HG02870 (cell line): ENCODE results near the gene PUSL1.

Source experiments
- ATAC-seq: cut with Tn5 transposase; IDR thresholded peaks from one replicate; pipeline ENCODE4 v1.9.1; 2021; ENCODE audit warnings: mild to moderate bottlenecking, moderate library complexity; ENCODE audit not compliant: unreplicated experiment

The PUSL1 gene

DNA sequence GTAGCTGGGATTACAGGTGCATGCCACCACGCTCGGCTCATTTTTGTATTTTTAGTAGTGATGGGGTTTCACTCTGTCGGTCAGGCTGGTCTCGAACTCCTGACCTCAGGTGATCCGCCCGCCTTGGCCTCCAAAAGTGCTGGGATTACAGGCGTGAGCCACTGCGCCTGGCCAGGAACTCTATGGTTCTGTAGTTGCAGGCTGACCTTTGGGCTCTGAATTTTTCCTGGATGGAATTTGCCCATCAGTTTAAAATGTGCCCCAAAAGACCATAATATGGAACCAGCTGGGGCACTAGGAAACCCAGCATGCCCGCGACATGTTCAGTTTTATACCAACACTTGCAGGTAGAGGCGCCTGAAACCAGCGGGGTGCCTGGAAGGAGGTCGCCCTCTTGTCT lies 29.8 kb upstream of the PUSL1 start:
- ATAC-seq, result no peak

DNA sequence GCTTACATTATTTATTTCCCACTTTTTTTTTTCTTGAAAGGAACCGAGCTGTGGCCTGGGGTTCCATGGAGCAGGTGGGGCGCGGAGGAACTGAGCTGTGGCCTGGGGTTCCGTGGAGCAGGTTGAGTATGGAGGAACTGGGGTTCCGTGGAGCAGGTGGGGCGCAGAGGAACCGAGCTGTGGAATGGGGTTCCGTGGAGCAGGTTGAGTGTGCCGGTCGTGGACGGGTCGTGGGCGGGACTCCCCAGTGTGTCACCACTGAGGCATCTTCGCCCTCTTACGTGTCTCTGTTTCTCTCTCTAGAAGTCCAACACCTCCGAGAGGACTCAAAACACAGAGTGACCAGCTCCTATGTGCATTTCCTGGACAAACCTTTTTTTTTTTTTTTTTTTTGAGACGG lies 29.4 kb upstream of the PUSL1 start:
- no peak for ATAC-seq

DNA sequence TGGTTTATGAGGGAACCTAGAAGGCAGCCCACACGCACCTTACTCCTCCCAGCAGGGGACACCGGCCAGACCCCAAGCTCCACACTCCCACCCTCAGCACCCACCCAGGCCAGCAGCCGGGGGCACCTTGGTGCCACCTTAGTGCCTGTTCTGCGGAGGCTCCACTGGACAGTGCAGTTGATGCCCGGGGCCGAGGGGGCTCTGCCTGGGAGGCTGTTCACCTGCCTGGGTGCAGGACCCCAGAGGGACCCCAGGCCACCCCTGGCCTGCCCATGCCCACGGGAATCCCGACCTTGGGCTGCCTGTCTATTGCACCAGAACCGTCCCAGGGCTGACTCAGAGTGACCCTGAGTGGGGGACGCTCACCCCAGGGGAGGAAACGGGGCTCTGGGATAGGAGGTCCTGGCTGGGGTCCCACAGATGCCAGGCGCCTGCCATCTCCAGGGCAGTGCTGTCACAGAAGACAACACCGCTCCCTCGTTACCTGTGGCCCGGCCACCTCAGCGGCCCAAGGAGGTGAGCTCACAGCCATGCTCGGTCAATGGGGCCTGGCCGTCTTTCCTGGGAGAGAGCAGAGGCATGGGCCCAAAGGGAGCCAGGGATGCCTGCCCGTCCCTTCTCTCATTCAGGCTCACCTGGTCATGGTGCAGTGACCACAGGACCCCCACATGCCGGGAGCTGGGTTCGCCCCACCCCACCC lies 27.5 kb upstream of the PUSL1 start:
- ATAC-seq, result no peak

DNA sequence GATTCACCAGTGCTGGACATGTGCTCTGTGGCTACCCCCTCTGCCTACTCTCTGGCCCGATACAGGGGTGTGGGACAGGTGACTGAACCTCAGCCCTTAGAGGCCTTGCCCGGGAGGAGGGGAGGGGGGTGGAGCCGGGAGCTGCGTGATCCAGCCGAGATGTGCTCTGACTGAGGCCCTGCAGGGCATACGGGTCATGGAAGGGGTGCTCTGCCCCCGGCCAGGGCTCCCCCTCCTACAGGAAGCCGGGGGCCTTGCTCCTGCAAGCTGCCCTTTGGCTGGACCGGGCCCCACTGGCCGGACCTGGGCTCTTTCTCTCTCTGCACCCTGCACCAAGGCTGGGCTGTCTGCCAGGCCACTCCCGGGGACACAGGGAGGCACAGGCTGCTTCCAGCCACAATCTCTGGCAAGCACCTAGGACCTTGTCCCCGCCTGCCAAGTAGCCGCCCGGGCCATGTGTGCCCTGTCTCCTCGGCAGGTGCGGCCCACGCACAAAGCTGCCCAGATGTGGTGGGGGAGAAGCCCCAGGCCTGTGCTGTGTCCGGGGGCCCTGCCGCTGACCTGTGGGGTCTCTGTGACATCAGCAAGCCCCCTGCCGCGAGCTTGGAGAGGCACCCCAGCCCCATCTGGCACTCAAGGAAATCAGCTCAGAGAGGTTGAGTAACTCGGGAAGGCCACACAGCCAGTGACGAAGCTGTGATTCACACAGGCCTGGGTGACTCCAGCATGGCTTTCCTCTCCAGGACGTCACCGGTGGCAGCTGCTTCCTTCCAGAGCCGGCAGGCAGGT lies 26.7 kb upstream of the PUSL1 start:
- no peak for ATAC-seq

DNA sequence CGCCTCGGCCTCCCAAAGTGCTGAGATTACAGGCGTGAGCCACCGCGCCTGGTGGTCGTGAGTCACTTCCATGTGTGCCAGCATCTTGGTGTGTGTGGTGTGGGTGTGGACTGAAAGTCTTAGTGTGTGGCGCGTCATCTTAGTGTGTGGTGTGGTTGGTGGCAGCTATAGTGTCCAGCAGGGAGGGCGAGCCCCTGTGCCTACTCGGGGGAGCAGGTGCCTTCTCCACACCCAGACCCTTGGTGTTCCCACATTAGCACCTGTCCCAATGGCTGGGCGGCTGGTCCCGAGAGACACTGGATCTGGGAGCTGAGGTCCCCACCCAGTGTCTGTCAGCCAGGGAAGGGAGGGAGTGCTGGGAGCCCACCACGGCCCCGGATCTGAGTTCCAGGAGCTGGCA lies 25.4 kb upstream of the PUSL1 start:
- no peak for ATAC-seq

DNA sequence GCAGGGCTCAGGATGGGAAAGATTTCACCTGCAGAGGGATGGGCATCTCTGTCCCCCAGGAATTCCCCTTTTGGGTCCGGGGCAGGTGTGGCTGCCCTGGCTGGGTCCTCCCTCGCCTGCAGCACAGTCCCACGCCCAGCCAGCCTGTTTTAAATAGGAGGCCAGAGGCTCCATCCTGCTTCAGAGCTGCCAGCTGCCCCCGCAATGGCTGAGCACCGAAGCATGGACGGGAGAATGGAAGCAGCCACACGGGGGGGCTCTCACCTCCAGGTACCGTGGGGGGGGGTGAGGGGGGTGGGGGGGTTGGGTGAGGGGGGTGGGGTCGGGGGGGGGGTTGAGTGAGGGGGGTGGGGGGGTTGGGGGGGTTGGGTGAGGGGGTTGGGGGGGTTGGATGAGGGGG lies 24.6 kb upstream of the PUSL1 start:
- ATAC-seq, result no peak

DNA sequence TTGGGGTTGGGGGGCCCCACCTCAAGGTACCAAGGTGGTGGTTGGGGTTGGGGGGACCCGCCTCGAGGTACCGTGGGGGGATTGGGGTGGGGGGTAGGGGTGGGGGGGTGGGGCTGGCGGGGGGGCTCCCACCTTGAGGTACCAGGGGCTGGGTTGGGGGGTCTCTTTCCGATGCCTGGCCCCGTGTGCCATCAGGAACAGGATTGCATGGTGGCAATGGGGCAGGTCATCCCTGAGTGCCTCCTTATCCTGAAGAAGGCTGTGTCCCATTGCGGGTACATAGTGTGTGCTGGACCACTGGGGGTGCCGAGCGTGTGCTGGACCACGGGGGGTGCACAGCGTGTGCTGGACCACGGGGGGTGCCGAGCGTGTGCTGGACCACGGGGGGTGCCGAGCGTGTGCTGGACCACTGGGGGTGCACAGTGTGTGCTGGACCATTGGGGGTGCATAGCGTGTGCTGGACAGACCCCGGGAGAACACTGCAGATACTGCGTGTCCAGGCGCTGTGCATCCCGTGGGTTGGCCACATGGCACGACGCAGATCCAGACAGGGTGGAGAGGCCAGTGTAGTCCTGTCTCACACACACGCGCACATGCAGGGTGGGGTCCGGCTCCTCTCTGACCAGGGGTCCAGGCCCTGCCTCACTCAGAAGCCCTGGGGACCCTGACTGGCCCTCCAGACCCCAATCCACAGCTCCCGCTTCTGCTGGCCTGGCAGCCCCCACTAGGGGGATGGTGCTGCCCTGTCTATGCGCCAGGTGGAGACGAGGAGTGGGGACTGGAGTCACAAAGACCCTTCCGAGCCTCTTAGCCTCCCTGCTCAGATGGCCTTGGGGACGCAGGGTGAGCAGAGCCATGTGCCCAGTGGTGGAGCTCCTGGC lies 23.9 kb upstream of the PUSL1 start:
- no peak for ATAC-seq

DNA sequence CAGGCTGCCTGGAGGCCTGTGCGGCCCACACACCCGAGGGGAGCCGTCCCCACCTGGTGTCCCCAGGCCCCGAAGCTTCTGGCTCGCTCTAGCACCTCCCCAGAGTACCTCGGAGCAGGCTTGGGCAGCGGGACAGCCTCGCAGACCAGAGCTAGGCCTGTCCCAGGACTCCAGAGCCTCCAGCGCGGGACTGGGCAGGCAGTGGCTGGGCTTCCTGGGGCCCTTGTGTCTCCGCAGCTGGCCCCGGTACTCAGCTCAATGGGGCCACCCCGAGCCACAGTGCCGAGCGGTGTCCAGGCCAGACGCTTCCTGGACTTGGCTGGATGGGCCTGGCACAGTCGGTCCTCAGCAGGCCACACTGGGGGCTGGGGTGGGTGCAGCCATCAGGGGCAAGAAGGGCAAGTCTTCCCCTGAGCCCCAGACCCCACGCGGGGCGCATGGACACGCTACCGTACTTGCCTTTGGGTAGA lies 23.3 kb upstream of the PUSL1 start:
- ATAC-seq, result no peak

DNA sequence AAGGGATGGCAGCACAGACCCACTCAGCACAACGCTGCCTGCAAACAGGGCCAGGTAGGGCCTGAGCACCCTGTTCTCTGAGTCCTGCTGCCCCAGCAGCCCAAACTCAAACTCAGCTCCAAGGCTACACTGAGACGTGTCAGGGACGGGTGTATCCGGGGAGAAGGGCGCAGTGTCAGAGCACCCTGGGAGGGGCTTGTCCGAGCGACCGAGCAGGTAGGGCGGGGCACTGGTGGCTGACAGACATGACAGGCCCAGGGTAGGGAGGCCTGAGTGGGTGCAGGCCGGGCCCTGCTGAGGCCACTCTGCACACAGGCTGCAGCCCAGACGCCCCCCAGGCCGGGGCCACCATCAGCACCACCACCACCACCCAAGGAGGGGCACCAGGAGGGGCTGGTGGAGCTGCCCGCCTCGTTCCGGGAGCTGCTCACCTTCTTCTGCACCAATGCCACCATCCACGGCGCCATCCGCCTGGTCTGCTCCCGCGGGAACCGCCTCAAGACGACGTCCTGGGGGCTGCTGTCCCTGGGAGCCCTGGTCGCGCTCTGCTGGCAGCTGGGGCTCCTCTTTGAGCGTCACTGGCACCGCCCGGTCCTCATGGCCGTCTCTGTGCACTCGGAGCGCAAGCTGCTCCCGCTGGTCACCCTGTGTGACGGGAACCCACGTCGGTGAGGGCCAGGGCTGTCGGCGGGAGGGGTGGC lies 22.6 kb upstream of the PUSL1 start:
- no peak for ATAC-seq

DNA sequence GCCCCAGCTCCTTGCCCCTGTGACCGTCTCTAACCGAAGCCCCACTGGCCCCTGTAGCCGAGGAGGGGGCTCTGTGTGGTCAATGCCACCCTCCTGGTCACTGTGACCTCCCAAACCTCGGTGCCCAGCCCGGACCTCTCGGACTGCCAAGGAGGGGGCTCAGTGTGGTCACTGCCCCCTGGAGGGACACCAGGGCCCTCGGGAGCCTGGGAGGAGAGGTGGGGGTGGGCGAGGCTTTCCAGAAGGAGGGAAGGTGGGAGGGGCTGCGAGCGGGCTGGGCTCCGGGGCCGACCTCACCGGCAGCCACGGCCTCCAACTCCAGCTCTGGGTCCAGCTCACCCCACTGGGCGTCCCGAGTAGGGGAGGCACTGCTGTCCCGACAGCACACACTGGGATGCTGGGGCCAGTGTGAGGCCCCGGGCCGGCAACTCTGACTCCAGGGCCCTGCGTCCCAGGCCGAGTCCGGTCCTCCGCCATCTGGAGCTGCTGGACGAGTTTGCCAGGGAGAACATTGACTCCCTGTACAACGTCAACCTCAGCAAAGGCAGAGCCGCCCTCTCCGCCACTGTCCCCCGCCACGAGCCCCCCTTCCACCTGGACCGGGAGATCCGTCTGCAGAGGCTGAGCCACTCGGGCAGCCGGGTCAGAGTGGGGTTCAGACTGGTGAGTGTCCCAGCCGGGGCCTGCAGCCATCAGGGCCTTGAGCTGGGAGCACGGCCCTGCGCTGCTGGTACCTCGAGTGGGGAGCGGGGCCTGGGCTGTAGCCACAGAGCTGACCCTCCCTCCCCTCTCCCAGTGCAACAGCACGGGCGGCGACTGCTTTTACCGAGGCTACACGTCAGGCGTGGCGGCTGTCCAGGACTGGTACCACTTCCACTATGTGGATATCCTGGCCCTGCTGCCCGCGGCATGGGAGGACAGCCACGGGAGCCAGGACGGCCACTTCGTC lies 21.8 kb upstream of the PUSL1 start:
- no peak for ATAC-seq

DNA sequence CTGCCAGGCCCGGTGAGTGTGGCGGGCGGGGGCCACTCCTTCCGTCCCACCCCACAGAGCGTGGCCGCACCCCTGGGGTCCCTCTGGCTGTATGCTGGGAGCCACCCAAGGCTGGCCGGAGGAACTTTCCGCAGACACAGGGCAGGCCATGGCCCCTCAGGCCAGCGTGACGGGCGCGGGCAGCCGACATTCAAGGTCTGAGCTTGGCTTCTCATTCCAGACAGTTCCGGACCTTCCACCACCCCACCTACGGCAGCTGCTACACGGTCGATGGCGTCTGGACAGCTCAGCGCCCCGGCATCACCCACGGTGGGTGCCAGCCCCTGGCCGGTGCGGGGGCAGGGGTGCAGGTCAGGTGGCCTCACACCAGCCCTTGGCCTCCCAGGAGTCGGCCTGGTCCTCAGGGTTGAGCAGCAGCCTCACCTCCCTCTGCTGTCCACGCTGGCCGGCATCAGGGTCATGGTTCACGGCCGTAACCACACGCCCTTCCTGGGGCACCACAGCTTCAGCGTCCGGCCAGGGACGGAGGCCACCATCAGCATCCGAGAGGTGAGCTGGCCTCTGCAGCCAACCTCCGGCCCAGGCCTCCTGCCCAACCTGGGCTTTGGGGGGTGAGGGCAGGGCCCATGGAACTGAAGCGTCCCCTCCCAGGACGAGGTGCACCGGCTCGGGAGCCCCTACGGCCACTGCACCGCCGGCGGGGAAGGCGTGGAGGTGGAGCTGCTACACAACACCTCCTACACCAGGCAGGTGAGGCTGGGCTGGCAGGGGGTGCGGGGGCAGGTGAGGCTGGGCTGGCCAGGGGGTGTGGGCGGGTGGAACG lies 20.9 kb upstream of the PUSL1 start:
- ATAC-seq, result no peak

DNA sequence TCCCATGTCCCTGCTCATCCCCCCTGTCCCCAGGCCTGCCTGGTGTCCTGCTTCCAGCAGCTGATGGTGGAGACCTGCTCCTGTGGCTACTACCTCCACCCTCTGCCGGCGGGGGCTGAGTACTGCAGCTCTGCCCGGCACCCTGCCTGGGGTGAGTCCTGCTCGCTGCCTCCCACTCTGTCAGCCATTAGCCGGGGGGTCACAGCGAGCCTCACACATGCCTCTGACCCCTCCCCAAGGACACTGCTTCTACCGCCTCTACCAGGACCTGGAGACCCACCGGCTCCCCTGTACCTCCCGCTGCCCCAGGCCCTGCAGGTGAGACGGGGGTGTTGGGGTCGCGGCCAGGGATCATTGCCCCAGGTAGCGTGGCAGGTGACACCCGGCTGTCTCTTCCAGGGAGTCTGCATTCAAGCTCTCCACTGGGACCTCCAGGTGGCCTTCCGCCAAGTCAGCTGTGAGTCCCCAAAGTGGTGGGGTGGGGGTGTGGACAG lies 18.1 kb upstream of the PUSL1 start:
- no peak for ATAC-seq

DNA sequence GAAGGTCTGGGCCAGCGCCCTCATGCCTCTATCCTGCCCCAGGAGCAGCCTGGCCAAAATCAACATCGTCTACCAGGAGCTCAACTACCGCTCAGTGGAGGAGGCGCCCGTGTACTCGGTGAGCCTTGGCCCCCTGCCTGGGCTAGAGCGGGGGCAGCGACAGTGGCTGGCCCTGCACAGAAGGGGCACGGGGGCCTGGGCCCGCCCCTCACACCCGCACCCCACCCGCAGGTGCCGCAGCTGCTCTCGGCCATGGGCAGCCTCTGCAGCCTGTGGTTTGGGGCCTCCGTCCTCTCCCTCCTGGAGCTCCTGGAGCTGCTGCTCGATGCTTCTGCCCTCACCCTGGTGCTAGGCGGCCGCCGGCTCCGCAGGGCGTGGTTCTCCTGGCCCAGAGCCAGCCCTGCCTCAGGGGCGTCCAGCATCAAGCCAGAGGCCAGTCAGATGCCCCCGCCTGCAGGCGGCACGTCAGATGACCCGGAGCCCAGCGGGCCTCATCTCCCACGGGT lies 17.3 kb upstream of the PUSL1 start:
- no peak for ATAC-seq

DNA sequence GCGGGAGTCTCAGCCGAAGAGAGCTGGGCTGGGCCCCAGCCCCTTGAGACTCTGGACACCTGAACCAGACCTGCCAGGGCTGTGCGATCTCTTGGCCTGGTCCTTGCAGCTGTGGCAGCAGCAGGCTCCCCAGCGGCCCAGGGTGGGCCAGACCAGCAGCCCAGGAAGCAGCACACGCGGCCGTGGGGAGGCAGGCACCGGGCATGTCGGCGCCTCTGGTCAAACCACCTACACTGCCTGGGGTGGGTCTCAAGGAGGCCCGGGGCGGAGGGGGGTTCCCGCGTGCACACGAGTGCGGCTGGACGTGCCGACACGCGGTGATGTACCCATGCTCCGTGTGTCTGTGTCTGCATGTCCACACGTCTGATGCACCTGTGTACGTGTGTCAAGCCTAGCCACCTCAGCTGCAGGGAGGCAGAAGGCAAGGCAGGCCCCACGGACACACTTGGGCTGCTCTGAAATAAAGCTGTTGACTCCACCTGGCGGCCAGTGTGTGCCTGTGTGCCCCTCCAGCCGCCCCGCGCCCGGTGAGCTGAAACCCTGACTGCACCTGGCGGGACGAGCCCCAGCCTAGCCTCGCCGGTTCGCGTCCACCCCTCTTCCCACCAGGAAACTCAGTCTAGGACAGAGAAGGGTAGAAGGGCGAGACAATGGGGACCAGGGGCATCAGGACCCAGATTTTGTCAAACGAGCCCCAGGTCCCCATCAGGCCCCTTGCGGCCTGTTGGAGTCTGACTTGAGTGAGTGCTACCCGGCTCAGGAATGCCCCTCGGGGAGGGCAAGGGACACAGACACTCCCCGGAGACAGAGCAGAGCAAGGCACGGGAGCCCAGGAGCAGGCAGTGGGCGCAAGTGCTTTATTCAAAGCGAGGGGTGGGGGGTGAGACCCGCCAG lies 16.6 kb upstream of the PUSL1 start:
- no peak for ATAC-seq

DNA sequence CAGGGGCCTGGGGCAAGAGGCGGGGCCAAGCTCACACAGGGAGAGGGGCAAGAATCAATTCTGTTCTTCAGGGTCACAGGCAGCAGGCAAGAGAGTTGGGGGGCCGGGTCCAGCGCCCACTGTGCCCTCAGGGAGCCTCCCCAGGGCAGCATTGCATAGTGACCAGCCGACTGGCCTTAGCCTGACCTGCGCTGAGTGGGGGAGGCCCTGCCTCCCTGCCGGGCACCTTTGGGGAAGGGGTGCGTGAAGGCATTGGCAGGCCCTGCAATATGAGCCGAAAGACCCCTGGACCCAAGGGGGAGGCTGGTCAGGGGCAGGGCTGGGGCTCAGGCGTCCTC lies 16.0 kb upstream of the PUSL1 start:
- ATAC-seq, result no peak

DNA sequence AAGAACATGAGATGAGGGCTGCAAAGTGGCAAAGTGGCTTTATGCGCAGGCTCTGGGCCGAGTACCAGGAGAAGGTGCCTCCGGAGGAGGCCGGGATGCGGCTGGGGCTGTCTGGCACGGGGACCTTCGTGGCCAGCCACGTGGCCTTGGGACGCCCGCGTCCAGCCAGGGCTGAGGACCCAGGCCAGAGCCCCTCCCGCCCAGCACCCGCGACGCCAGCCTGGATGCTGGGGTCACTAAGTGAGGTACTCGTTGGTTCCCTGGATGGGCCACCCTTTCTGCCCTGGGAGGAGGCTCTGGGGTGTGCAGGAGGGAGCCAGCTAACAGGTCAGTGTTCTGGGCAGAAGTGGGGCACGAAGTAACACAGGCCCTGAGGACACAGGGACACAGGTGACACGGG lies 15.5 kb upstream of the PUSL1 start:
- no peak for ATAC-seq
